NCI-H1092 treated with DMSO at 0.1 percent for 48 hours (cell line): ENCODE data around the gene RCAN1.
A peak's percentile ranks its signal among the peaks of the same experiment; 100 is the strongest.
"Not testable (repeated sequence)": the region's sequence is repeated elsewhere in the genome, so short reads cannot be mapped to it uniquely, and the experiment has no call there.

ENCODE experiments used
- DNase-seq: peaks from one replicate; lab custom pipeline; 2025; lab: John Stamatoyannopoulos, UW

RCAN1 gene

DNA sequence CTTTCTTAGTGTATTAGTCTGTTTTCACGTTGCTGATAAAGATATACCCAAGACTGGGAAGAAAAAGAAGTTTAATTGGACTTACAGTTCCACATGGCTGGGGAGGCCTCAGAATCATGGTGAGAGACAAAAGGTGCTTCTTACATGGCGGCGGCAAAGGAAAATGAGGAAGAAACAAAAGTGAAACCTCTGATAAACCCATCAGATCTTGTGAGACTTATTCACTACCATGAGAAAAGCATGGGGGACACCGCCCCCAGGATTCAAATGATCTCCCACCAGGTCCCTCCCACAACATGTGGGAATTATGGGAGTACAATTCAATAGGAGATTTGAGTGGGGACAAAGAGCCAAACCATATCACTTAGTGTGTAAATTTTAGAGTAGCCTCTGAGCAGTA lies 46.1 kb downstream of the RCAN1 start:
- DNase-seq = not testable (repeated sequence)

- DNase-seq = no peak
Measured at GRCh38 chr21:34567604-34568155, 47.2 kb downstream of the RCAN1 start.

DNA sequence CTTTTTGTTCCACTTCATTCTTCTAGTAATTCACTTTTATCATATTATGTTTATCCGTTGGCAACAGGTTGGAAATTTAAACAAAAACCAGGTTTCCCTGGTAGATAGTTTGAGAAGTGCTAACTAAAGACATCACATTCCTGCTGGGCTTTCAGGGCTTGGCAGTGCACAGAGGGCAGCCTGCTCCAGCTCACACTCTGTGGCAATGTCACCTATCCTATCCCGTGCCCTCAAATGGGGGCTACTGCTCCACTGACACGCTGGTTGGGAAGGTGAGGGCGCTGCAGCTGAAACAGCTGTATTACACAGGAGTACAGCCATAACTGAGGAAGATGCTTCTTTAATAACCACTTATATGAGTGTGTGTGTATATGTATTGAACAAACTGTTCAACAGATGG lies 49.7 kb downstream of the RCAN1 start:
- DNase-seq = no peak

- not testable (repeated sequence) for DNase-seq
Measured at GRCh38 chr21:34563370-34563769, 51.5 kb downstream of the RCAN1 start.

- DNase-seq = no peak
Measured at GRCh38 chr21:34561806-34562205, 53.1 kb downstream of the RCAN1 start.

DNA sequence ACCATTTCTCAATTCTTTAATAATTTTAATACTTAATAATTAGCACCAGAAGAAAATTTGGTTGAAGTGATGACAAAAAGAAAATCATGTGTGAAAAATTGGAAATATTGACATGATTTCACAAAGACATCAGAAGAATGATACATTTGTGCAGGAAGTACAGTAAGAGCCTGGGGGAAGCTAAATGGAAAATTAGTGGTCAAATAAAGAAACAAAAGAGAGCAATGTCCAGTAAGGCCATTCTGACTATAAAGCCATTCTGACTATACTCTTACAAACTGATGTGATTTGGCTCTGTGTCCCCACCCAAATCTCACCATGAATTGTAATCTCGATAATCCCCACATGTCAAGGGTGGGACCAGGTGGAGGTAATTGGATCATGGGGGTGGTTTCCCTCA lies 54.3 kb downstream of the RCAN1 start:
- DNase-seq = no peak

DNA sequence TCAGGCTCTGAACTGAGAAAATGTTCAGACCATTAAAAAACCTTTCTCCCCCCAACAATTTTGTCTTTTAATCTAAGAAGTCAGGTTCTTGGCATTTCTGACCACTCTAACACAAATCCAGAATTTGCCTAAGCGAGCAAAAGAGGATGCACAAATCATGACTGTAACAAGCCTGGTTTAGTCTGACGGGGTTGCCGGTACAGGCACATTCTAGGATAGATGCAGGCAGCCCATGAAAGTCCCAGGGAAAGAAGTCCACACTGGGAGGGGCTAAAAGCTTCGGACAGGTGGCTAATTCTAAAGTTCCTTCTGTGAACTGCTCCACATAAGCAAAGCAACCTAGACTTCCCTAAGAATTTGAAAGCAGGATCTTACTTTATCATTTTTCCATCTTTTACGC lies 54.9 kb downstream of the RCAN1 start:
- DNase-seq = no peak

DNA sequence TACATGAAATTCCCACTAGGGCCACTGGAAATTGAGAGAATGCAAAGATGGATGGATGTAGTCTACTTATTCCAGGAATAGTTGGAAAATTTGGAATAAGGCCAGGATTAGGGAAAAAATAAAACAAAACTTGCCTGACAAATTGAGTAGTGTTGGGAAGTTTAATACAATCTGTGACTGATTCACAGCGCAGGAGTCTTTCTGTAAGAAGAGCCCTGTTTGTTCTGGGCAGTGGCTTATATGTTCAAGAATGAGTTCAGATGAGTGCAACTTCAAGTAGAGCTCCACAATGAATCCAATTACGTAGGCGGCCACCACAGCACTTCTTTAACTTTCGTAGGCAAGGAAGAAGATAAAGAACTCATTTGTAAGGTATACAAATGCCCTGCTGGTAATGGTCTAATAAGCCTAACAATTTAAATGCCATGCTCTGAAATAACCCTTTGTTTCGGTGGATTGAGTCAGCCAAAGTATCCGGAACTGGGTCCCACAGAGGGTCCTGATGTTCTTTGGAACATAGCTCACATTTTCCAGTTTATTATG lies 55.8 kb downstream of the RCAN1 start:
- DNase-seq = no peak

DNA sequence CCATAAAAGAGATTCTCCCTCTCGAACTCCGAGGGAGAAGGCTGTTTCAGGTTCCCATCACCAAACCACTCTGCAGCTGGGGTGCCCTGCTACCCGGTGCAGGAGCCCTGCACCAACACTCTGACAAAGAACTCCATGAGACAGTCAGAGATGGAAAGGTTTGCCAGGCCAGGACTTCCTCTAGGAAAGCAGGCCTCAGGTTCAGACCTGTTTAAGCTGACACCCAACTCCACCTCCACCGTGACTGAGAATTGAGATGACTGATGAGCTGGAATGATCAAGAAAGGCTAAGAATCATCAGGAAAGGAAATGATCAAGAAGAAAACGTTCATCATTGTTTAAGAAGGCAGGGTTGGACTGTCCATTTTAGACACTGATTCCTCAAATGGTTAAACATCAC lies 56.7 kb downstream of the RCAN1 start:
- no peak for DNase-seq

DNA sequence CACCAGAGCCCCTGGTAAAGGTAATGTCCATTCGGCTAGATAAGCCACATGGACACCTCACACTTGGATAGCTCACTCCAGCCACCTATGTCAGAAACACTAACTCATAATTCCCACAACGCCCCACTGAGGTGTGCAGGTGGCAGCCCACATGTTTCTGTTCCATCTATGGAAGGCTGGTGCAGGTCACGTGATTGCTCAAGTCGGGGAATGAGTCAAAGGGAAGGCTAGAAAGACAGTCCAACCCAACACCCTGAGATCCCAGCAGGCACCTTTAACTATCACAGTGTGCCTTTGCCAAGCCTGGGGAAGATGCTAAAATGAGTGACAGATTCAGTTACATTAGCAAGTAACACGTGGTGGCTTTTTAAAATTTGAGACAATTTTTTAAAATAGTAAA lies 57.7 kb downstream of the RCAN1 start:
- no peak for DNase-seq

DNA sequence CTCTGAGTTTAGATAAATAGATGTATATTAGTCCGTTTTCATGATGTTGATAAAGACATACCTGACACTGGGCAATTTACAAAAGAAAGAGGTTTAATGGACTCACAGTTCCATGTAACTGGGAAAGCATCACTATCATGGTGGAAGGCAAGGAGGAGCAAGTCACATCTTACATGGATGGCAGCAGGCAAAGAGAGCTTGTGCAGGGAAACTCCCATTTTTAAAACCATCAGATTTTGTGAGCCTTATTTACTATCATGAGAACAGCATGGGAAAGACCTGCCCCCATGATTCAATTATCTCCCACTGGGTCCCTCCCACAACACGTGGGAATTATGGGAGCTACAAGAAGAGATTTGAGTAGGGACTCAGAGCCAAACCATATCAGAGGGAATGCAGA lies 60.2 kb downstream of the RCAN1 start:
- not testable (repeated sequence) for DNase-seq

GRCh38 chr21:34554227-34554626 lies 60.7 kb downstream of the RCAN1 start:
- DNase-seq = no peak

- no peak for DNase-seq
Measured at GRCh38 chr21:34553151-34553952, 61.6 kb downstream of the RCAN1 start.

DNA sequence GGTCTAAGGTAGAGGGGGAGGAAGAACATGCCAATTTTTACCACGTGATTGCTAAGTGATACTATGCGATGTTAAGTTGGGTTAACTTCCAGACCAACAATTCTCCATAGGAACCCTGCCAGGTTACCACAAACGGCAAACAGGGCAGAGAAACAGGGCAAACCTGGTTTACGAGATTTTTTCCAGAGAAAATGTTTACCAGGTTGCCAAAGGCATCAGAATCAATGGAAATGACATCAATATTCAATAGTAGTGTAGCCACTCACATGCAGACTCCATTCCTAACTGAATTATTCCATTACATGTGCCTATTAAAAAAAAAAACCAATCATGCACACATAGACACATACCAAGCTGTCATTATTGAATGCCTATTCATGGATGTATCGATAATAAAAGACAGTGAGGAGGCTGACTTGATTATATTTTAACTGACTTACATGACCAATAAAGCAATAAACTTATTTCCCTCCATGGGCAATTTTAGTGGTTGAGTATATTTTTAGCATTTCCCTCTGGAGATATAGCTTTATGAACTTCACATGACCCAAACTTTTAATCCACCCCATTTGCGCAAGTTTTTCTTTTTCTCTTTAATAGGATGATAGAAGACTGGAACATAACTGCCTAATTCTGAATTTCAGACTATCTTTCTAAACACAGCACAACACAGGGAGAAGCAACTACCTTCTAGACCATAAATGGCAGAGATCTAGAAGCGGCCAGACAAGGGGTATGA lies 62.4 kb downstream of the RCAN1 start:
- no peak for DNase-seq

- no peak for DNase-seq
Measured at GRCh38 chr21:34550182-34550799, 64.6 kb downstream of the RCAN1 start.

DNA sequence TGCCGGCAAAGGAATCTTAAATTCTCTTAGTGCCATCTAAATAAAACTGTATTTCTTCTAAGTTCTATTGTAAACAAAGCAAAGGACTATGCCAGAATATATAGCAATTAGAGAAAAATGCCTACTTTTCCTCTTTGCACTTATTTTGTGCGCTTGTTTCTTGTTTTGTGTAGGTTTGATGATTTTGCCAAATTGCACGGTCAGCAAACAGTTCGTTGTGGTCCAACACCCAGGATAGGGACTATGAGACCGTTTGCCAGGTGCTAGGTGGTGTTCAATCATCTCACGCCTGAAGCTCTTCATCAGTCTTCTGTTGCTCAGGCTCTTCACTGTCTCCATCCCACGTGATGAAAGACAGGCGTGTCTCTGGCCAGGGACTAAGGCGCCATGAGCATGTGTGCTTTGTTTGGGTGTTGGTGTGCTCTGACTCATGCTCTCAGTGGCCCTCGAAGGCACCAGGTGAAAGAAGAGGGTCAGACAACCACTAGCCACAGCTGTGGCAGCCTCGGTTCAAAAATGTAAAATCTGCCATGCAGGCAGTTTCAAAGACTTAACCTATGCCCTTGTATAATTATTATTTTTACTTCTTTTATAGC lies 66.0 kb downstream of the RCAN1 start:
- DNase-seq = no peak

GRCh38 chr21:34546542-34546941 lies 68.4 kb downstream of the RCAN1 start:
- no peak for DNase-seq

GRCh38 chr21:34545079-34545884 lies 69.6 kb downstream of the RCAN1 start:
- DNase-seq = no peak

DNA sequence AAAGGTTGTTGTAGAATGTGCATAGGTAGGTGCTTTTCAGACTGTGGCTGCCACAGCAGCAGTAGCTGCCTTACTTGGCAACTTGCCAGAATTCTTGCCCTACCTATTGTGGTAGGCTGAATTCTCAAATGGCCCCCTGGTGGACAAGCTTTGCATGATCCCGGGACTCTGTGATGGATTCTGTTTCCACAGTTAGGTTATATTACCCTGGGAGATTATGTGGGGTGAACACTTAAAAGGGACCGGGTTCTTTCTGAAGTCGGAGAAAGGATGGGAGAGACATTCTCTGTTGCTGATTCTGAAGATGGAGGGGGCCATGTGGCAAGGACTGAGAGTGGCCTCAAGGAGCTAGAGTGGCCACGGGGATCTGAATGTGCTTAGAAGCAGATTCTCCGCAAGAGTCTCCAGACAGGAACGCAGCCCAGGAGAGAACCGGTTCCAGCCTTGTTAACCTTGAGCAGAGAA lies 70.8 kb downstream of the RCAN1 start:
- DNase-seq = peak; percentile 38

GRCh38 chr21:34543017-34543416 lies 71.9 kb downstream of the RCAN1 start:
- DNase-seq = no peak

- no peak for DNase-seq
Measured at GRCh38 chr21:34540206-34540605, 74.7 kb downstream of the RCAN1 start.
